A549 treated with CORT108297 at 1 μM for 4 hours (cell line): ENCODE results near the gene RPL10. TPM values are rescaled to one million over a fixed set of nuclear protein-coding genes. Genes with fewer than 3 reads are reported as not detected.

Experiments
- total RNA-seq: library from RNA; stranded (reverse); fragments of 200-300 nt; extraction: Qiagen RNA extraction; gene quantifications from 5 replicates; pipeline ENCODE4 v1.2.3, GENCODE V29; 2022

The RPL10 gene
- total RNA-seq = 5,551 to 5,842 TPM (median 5,620 TPM) in 5 replicates

DNA sequence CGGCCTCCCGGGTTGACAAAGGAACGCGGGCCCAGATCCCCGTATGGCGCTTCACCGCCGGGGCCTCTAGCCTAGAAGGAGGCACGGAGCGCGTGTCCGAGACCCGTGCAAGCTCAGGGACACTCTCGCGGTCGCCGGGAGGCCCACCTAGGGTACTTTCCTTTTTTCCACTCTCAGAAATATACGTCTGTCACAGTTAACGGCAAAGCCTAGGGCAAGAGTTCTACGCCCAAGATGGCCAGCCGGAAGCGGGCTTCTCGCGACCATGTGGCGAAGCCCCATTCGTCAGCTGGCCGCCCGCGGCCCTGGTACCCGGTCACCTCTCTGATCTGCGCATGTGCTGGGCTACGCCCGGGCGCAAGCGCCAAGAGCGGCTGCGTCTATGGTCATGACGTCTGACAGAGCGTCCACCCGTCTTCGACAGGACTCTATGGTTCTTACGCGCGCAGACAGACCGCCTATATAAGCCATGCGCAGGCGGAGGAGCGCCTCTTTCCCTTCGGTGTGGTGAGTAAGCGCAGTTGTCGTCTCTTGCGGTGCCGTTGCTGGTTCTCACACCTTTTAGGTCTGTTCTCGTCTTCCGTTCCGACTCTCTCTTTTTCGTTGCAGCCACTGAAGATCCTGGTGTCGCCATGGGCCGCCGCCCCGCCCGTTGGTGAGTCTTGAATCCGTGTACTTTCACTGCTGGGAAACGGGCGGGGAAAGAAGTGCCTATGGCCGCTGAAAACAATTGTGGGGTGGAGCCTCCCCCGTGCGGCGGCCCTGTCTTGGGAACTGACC lies at the start of gene RPL10:
Gene RPL10 (plus strand): TSS at position 490 of the 780 bp plus-strand sequence. CDS start 143 bp downstream, at position 633.

GRCh38 chrX:154374313-154375155 lies 23.6 kb upstream of the RPL10 start, which contains the start of gene FLNA:
Gene FLNA (minus strand): TSS chrX:154374634. CDS start chrX:154371245, 3,389 bp downstream.

DNA sequence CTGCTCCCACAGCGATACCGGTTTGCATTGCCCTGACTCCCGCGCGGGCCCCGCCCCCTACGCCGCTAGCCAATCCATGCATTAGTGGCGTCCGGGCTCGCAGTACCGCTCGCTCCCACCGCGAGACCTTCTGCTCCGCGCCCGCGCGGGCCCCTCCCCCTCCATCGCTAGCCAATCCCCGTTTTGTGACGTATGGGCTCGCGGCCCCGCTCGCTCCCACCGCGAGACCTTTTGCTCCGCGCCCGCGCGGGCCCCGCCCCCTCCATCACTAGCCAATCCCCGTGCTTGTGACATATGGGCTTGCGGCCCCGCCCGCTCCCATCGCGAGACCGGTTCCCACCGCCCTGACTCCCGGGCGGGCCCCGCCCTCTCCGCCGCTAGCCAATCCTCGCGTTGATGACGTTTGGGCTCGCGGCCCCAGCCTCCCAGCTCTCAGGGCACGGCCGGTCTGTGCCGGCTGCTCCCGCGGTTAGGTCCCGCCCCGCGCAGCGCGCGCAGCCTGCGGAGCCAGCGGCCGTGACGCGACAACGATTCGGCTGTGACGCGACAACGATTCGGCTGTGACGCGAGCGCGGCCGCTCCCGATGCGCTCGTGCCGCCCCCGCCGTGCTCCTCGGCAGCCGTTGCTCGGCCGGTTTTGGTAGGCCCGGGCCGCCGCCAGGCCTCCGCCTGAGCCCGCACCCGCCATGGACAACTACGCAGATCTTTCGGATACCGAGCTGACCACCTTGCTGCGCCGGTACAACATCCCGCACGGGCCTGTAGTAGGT lies 19.2 kb upstream of the RPL10 start, which contains the start of gene EMD:
Gene EMD (plus strand): TSS at position 497 of the 770 bp plus-strand sequence. CDS start 190 bp downstream, at position 687.

GRCh38 chrX:154409222-154409871 lies 11.2 kb downstream of the RPL10 start, which contains the start of gene DNASE1L1:
Gene DNASE1L1 (minus strand): TSS chrX:154409254. CDS start chrX:154405568, 3,686 bp downstream.

GRCh38 chrX:154428176-154429171 lies 30.3 kb downstream of the RPL10 start, which contains the start of gene ATP6AP1:
Gene ATP6AP1 (plus strand): TSS chrX:154428677. CDS start chrX:154428693, 16 bp downstream.

GRCh38 chrX:154436983-154437752 lies 39.0 kb downstream of the RPL10 start, which contains the start of gene GDI1:
Gene GDI1 (plus strand): TSS chrX:154437154. CDS start chrX:154437255, 101 bp downstream.

DNA sequence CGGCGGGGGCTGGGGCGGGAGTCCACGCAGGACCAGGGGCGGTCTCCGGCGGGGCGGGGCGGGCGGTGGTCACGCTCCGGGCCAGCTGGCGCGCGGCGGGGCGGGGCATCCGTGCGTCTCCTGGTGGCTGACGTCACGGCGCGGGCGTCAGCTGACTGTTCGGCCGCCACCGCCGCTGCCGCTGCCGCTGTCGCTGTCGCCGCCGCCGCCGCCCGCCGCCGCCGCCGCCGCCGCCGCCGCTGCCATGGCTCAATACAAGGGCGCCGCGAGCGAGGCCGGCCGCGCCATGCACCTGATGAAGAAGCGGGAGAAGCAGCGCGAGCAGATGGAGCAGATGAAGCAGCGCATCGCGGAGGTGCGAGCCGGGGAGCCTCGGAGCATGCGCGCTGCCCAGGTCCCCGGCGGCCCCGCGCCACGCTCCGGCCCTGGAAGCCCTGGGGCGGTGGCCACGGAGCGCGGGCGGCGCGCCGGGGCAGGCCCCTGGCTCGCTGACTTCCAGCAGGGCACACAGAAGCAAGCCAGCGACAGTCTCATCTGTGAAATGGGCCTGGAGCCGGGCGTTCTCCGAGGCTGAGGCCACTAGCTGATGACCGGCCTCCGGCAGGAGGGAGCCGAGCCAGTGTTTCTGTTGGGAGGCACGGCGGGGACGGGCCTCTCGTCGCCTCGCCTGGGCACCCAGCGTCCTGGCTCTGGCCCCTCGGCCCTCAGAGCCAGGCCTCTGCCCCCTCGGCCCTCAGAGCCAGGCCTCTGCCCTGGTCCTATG lies 46.0 kb downstream of the RPL10 start, which contains the start of gene FAM50A:
Gene FAM50A (plus strand): TSS at position 150 of the 763 bp plus-strand sequence. CDS start 95 bp downstream, at position 245.

Other genes starting within 250 kb of the RPL10 start
- not detected in 5 replicates for gene OPN1MW, start 215.8 kb upstream of the RPL10 start, total RNA-seq
- gene OPN1MW2, start 178.6 kb upstream of the RPL10 start, total RNA-seq = not detected in 5 replicates
- not detected in 5 replicates for gene OPN1MW3, start 140.8 kb upstream of the RPL10 start, total RNA-seq
- not detected in 5 replicates for gene TEX28, start 103.3 kb upstream of the RPL10 start, total RNA-seq
- gene TKTL1, start 102.6 kb upstream of the RPL10 start, total RNA-seq = 0.03 TPM in 1 of 5 replicates, not detected in the others
- gene FLNA, start 23.7 kb upstream of the RPL10 start, total RNA-seq = 1,453 to 1,770 TPM (median 1,639 TPM) in 5 replicates
- 110 to 171 TPM (median 156 TPM) in 5 replicates for gene EMD, start 19.1 kb upstream of the RPL10 start, total RNA-seq
- 24.2 to 33.3 TPM (median 29.6 TPM) in 5 replicates for gene DNASE1L1, start 10.9 kb downstream of the RPL10 start, total RNA-seq
- gene TAFAZZIN, start 13.2 kb downstream of the RPL10 start, total RNA-seq = 30.2 to 41.8 TPM (median 38.8 TPM) in 5 replicates
- gene ATP6AP1, start 30.3 kb downstream of the RPL10 start, total RNA-seq = 79.6 to 112 TPM (median 110 TPM) in 5 replicates
- 94.4 to 112 TPM (median 107 TPM) in 5 replicates for gene GDI1, start 38.8 kb downstream of the RPL10 start, total RNA-seq
- 99.6 to 120 TPM (median 116 TPM) in 5 replicates for gene FAM50A, start 45.8 kb downstream of the RPL10 start, total RNA-seq
- 9.7 to 17.8 TPM (median 15.3 TPM) in 5 replicates for gene PLXNA3, start 59.9 kb downstream of the RPL10 start, total RNA-seq
- gene LAGE3, start 80.9 kb downstream of the RPL10 start, total RNA-seq = 46.0 to 79.0 TPM (median 72.0 TPM) in 5 replicates
- gene UBL4A, start 88.2 kb downstream of the RPL10 start, total RNA-seq = 63.0 to 72.5 TPM (median 69.3 TPM) in 5 replicates
- 28.5 to 45.1 TPM (median 42.0 TPM) in 5 replicates for gene SLC10A3, start 92.3 kb downstream of the RPL10 start, total RNA-seq
- 33.4 to 47.5 TPM (median 46.5 TPM) in 5 replicates for gene FAM3A, start 117.9 kb downstream of the RPL10 start, total RNA-seq
- gene G6PD, start 148.5 kb downstream of the RPL10 start, total RNA-seq = 1,443 to 1,631 TPM (median 1,552 TPM) in 5 replicates
- gene IKBKG, start 149.2 kb downstream of the RPL10 start, total RNA-seq = 33.1 to 46.6 TPM (median 46.0 TPM) in 5 replicates
- gene CTAG1A, start 186.8 kb downstream of the RPL10 start, total RNA-seq = not detected in 5 replicates
- not detected in 5 replicates for gene CTAG1B, start 220.9 kb downstream of the RPL10 start, total RNA-seq